Measurements from ENCODE around the gene TELO2.
"Not testable (repeated sequence)": the region's sequence is repeated elsewhere in the genome, so short reads cannot be mapped to it uniquely, and the experiment has no call there.

Gene TELO2

DNA sequence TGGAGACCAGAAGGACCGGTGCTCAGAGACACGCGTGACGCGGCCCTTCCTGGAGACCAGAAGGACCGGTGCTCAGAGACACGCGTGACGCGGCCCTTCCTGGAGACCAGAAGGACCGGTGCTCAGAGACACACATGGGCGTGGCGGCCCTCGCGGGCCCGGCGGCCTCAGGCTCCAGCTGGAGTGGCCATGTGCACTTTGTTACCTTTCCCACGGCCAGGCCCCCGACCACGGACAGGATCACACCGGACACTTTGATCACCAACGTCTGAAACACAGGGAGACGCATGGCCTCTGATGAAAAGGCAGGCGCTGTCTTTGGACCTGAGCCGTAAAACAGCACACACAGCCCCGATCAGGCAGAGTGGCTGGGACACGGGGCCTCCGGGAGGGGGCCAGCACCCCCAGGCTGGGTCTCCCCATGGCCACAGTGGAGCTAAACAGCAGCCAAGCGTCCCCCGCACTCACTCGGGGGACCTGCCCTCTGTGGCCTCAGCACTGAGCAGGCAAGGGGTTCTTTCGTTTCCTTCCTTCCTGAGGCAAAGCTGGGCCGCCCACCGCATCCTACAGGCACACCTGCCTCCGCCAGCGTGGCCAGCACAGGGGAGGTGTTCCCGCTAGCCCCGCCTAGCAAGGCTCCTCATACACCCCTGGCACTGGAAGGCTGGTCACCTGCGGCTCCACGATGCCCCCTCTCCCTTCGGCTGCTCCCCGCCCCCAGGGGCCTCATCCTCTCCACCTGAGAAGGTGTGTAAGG is 35.5 kb upstream of the TELO2 start:
- DNase-seq (ENCODE audit: low read depth) = no peak

DNA sequence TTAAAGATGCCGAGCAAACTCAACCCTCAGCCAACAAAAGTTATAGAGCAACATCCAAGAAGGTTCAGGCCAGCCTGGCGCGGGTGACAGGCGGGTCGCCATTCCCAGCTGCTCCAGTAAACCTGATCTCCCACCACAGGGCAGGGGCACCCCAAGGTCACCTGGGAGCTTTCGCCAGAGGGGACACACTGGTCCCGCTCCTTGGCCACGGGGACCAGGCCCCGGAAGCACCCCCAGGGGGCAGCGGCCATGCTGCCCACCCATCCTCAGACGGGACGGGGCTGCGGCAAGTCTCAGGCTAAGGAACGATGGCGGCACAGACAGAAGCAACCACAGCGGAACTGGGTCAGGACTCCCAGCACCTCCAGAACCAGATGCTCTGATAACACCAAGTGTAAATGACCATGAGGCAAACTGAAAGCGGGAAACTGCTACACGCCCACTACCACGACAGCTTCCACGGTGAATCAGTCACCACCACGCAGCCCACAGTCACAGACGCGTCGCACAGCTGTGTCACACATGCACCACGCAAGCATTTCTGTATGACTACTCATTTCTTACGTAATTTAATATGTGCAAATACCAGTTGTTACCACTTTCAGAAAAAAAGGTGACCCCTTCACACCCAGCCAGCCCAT is 34.7 kb upstream of the TELO2 start:
- no peak for DNase-seq (ENCODE audit: low read depth)

DNA sequence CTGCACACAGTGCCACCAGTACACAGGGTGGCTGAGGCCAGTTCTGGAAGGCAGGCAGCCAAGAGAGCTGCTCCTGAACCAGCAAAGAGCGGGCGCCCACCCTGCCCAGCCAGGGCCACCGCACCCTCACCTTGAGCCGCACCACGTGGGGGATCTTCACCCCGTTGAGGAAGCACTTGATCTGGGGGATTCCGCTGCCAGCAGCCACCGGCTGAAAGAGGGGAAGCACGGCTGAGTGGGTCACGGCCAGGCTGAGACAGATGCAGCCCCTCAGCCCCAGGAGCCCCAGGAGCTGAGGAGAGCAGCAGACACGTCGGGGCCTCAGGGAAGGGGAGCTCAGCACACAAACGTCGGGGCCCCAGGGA is 34.2 kb upstream of the TELO2 start:
- DNase-seq (ENCODE audit: low read depth) = no peak

DNA sequence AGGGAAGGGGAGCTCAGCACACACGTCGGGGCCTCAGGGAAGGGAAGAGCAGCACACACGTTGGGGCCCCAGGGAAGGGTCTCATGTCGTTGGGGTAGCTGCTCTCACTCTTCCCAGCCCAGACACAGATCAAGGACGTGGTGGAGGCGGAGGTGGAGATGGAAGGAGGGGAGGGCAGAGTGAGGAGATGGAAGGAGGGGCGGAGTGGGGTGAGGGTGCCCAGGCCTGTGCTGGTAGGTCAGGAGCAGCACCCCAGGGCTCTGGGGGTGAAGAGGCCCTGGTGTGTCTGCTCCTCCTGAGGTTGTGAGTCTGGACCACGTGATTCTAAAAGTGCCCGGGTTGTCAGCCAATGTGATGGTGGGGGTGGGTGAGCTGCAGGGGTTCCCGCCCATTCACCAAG is 33.2 kb upstream of the TELO2 start:
- DNase-seq (ENCODE audit: low read depth) = no peak

DNA sequence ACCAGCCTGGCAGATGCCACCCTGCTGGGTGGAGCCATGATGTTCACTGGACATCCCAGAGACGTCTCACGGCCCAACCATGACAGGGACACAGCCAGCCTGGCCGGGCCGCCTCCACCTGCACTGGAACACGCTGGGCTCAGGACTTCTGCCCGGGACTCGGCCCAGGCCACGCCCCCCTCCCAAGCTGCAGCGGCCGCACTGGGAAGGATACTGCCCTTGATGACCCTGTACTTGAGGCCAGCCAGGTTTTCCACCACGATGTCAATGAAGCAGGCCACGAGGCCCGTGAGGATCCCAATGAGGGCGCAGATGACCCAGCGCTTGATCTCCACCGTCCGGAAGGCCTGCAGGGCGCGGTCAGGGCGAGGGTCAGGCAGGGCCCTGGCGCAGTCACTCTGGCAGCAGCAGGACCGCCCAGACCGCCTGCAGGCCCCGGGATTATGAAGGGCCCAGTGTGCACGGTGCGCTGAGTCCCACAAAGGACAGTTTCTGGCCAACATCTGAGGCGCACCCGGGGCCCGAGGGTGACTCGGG is 32.5 kb upstream of the TELO2 start:
- DNase-seq (ENCODE audit: low read depth) = no peak

DNA sequence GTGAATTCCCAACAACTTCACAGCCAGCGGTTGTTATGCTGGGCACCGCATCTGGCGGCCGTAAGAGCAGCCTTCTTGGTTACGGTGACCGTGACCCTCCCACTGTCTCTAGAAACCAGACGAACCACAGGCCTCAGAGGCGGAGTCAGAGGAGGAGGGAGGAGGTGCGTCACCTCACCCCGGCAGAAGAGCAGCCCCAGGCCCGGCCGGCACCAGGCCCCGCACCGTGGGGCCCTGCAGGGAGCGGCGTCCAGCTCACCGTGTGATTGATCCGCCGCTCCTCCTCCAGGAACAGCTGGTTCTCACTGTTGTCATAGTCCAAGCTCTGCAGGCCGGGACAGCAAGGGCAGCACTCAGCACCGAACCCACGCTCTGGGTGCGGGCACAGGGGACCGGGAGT is 32.0 kb upstream of the TELO2 start:
- DNase-seq (ENCODE audit: low read depth) = no peak

DNA sequence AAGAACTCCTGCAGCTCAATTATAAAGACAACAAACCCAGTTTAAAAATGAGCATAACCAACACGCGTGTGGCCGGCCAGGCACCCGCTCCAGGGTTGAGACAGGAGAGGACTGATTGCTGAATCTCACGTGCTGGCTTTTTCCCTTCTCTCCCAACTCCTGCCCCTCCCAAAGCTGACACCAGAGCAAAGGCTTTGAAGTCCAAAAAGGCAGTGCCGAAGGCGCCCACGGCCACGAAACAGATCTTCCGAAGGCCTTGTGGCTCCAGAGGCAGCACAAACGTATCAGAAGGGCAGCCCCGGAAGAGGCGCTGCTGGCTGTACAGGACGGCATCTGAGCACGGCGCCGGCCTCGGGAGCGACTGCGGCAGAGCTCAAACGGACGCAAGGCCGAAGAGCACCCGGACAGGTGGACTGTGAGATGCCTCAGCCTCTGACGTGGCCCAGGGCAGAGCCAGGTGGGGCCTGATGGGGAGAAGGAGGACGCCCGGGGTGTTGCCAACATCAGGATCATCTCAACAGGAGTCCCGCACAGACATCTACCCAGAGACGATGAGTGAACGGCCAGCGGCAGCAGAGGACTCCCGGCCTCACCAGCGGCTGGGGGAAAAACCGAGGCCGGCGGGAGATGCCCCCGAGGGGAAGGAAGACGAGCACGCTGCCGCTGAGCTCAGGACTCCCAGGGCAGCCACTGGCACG is 28.8 kb upstream of the TELO2 start:
- DNase-seq (ENCODE audit: low read depth) = no peak

DNA sequence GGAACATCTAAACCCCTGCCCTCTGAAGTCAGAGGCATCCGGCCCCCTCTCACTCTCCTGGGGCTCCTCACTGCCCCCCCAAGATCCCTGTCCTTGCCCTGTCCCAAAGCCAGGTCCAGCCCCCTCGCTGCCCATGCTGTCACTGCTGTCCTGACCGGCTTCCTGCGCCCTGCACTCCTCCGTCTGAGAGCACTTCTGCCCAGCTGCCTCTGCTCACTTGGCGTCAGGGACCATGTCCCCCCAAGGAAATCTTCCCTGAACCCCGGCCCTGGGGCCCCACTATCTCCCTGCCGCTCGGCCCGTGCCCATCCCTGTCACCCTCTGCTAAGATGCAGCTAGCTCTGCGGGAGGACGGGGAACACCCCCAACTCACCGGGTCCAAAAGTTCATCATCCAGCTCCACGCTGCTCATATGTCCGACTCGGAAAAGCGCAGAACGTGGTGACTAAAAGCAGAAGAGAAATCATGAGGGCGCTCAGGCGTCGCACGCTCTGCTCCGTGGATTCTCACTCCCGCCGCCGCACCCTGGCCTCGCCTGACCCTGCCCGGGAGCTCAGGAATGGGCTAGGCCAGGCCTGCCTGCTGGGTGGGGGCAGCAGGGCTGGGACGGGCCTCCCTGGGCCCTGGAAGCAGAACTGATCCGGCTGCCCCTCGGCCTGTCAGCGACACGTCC is 28.1 kb upstream of the TELO2 start:
- no peak for DNase-seq (ENCODE audit: low read depth)

DNA sequence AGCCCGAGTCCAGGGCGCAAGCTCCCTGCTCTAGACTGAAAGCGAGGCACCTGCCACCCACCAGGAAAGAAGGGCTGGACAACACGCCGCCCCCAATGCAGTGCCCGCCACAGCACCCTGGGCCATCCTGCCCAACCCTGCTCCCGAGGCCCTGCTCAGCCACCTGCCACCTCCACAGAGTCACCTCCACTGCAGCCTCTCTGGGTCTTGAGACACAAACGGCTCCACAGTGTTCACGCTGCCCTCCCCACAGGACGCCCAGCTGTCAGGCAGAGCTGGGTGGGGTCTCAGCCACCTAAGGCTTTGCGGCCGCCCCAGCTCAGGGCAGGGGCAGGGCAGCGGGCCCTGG is 27.6 kb upstream of the TELO2 start:
- DNase-seq (ENCODE audit: low read depth) = no peak

DNA sequence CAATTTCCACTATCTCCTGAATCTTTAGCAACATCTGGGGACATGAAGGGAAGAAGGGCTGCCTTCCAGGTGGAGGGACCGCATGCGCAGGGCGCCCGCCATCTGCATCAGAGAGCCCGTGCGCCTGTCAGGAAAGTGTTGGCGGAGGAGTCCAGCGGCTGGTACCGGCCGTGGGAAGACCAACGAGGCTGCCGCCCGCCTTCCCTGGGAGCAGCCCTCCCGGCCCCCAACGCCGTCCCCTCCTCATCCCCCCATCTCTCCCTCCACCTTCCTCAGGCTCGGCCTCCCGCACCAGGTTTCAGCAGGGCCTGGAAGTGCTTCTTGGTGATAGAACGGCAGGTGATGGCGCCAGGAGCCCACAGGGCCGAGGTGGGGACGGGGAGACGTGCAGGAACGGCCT is 27.1 kb upstream of the TELO2 start:
- DNase-seq (ENCODE audit: low read depth) = no peak

DNA sequence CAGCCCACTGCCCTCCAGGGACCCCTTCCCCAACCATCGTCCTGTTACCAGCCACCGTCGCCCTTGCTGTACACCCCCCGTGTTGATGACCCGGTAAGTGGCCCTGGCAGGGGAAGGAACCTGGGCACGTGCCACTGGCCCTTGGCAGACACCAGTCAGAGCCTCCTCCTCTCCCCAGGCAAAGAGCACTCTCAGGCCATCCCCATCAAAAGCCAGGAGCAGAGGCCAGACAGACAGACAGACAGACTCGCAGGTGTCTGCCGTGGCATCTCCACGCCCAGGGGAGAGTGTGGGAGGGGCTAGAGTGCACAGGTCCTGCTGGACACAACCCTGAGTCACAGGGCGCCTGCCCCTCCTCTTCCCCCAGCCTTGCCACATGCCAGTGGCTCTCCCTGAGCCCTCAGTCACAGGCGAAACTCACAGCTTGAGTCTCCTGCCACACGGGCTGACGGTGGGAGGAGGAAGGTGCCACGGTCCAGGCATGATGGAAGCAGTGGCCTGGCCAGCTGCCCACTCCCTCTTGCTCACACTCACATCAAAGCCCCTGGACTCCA is 26.1 kb upstream of the TELO2 start:
- DNase-seq (ENCODE audit: low read depth) = no peak

DNA sequence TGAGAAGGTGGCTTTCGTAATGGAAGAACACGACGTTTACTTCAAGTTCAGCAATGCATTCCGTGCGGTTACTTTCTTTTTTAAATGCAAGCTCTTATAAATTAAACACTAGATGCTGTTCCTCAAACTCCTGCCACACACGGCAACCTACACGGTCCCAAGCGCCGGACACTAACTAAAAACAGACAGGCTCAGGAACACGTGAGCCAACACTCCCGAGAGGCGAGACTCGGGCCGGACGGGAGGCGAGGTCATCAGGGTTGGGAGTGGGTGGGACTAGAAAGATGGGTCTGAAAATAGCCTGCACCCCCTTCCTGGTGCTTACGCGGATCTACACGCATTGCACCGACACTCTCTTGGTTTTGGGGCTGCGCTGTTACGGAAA is 24.7 kb upstream of the TELO2 start:
- DNase-seq (ENCODE audit: low read depth) = no peak

DNA sequence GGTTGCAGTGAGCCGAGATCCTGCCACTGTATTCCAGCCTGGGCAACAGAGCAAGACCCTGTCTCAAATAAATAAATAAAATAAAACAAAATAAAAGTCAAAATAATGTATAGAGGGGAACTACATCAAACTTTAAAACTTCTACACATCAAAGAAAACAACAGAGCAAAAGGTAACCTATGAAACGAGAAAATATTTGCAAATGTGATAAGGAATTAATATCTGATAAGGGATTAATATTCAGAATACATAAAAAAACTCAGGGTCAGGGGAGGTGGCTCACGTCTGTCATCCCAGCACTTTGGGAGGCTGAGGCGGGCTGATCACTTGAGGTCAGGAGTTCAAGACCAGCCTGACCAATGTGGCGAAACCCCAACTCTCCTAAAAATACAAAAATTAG is 24.0 kb upstream of the TELO2 start:
- DNase-seq (ENCODE audit: low read depth) = not testable (repeated sequence)

DNA sequence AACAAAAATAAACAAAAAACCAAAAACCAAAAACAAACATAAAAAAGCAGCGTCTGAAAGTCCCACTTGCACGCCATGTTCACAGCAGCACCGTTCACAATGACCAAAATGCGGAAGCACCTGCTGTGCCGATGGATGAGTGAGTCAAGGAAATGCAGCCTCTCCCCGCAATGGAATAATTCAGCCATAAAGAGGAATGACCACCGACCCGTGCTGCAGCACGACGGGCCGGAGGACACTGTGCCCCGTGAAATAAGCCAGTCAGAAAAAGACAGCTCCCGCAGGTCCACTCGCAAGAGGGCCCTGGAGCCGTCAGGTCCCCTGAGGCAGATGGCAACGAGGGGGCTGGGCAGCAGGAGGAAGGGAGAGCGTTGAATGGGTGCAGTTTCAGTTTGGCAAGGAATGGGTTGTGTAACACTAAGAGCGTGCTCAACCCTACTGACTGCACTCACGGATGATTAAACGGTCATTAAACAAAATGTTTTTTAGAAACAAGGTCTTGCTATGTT is 23.4 kb upstream of the TELO2 start:
- DNase-seq (ENCODE audit: low read depth) = no peak

DNA sequence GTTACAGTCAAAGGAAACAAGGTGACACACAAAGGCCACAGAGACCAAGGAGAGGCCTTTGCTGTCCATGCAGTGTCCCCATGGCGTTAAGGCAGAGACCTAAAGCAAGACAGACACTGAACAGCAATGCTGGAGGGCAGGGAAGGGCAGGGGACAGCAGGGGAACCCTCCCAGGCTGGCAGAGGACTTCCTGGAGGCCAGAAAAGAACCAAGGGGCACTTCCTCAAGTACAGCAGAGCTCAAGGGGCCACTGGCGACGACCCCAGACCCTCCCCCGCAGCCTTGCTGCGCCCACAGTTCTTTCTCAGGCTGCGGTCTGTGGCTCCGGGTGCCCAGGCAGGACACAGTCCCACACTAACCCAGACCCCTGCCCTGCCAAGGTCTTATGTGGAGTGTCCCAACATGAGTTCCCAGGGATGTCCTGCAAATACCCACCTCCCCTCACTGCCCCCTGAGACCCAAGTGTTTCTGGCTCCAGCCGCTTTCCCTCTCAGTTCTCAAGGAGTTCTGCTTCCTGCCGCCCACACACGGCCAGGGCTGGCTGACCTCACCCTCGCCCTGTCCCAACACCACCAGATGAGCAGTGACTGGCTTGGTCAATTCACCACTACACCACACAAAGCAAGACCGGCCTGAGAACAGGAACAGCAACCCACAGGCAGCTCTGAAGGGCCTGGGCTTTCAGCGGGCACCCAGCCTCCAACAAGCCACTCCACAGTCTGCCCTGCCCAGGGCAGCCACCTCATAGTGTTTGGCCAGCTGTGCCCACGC is 22.5 kb upstream of the TELO2 start:
- DNase-seq (ENCODE audit: low read depth) = no peak

DNA sequence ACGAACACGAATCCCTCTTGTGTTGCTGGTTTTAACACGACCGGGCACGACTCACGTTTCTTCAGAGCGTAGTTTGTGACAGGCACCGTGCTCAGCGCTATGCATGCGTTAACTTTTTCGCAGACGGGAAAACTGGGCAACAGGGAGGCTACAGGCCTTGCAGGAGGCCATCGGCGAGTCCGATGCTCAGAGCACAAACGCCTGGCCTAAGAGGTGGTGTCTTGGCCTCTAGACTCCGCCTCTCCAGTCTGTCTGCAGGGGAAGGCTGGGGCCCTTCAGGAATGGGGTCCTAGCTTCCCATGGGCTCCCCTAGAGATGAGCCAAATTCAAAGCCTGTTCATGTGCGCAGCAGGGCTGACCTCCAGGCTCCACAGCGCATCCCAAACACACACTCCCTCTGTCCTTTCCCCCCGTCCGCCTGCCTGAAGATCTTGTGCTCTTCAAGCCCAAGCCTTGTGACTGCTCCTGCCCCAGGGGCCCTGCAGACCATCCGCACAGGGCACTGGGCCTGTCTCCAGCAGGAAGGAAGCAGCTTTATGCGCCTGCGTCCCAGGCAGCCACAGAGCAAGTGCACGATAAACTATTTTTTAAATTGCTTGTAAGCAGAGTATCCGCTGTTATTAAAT is 21.5 kb upstream of the TELO2 start:
- DNase-seq (ENCODE audit: low read depth) = no peak

DNA sequence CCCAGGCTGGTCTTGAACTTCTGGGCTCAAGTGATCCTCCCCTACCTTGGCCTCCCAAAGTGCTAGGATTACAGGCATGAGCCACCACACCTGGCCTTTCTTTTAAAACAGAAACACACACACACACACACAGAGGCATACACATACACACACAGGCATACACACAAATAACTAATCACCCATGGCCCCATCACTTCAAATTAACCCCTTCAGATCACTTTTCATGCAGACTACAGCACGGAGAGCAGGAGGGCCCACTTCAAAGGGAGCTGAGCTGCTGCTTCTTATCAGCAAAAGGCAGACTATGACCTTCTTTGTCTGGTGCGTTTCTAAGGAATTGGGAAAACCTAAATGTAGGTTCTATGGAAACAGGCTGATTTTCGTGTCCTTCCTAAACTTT is 20.2 kb upstream of the TELO2 start:
- DNase-seq (ENCODE audit: low read depth) = no peak

DNA sequence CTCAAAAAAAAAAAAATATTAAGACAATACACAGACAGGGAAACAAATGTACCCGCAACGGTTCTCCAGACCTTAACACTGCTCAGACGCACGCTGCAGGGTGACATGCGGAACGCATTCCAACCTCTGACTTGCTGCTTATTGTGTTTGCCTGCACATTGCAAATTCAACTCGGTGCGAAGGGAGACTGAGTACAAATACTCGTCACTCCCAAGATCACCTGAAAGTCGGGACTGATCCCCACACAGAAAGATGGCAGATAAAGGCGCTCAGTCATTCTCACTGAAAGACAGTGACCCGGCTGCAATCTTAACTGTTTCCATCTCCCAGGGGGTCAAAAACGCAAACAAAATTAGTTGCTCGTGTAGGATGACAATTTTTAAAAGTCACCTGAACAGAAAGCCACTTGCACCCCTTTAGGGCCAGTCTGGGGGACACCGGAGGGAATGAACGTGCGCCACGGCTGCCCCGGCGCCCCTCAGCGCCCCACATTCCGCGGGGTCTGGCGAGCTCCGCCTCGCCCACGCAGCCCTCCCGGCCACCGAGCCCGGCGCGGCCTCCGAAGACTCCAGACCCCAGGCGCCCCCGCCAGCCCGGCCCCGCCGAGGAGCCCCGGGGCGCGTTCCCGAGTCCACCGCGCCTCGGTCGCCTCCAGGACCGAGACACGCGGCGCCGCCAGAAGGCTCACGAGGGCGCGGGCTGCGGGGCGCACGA is 18.9 kb upstream of the TELO2 start:
- no peak for DNase-seq (ENCODE audit: low read depth)

DNA sequence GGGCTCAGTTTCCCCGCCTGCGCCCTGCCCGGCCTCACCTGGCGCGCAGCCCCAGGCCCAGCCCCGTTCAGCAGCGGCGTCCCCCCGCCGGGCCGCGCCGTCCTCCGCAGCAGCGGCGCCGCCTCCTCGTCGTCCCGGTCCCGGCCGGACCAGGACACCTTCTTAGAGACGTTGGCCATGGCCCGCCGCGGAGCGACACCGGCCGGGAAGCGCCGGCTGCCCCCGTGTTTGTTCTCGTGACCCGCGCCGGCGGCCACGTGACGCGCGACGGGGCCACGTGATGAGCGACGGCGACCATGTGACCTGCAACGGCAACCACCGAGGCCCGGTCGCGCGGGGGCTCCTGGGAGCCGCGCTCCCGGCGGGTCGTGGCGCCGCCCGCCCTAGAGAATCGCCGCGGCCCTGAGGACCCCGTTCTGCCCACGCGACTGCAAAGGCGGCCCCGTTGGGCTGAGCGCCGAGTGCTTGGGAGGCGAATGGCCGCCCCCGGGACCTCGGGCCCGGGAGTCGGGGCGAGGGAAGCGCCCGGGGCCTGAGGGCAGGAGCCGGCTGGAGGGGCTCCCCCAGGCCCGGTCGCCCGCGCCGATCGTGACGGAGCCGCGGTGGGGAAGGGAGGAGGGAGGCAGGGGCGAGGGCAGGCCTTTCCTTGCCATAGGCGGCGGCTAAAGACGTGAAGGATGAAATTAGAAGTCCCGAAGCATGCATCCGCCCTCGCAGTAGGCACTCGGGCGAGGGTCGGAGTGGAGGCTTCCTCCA is 18.2 kb upstream of the TELO2 start, which contains the start of gene CLCN7:
Gene CLCN7 (minus strand): TSS at position 233 of the 756 bp plus-strand sequence. CDS start 54 bp downstream, at position 179.
- DNase-seq (ENCODE audit: low read depth) = no peak

Measured in GM04503 (cell line).